OCI-LY1 (cell line): ENCODE measurements around the gene SSBP3.

ENCODE experiments used
- H2AFZ ChIP-seq: fragments of 200-600 bp; sonication (generic), shearing (Covaris generic); 2 replicates; pipeline ENCODE4 v1.6.0; 2014; ENCODE audit warnings: antibody characterized with exemption, mild to moderate bottlenecking, low read length
- H3F3A ChIP-seq: fragments of 200-600 bp; sonication (generic), shearing (Covaris generic); 2 replicates; pipeline ENCODE4 v1.6.0; 2014; ENCODE audit warnings: mild to moderate bottlenecking, antibody characterized with exemption, low read length, moderate library complexity; ENCODE audit not compliant: insufficient read depth
- H3K27ac ChIP-seq: fragments of 200-600 bp; sonication (generic); 2 replicates; pipeline ENCODE4 v1.5.1; 2014; ENCODE audit warnings: low read length, mixed run types, mild to moderate bottlenecking, low read depth; ENCODE audit not compliant: poor library complexity, severe bottlenecking
- H3K27me3 ChIP-seq: fragments of 200-600 bp; sonication (generic); 2 replicates; pipeline ENCODE4 v1.6.0; 2014; ENCODE audit warnings: antibody characterized with exemption, mild to moderate bottlenecking, low read length, moderate library complexity; ENCODE audit not compliant: insufficient read depth
- H3K36me3 ChIP-seq: fragments of 200-600 bp; sonication (generic); 2 replicates; pipeline ENCODE4 v1.6.1; 2014; ENCODE audit warnings: mild to moderate bottlenecking, antibody characterized with exemption, low read length, moderate library complexity, mixed read lengths; ENCODE audit not compliant: insufficient read depth
- H3K4me1 ChIP-seq: fragments of 200-600 bp; sonication (generic); 2 replicates; pipeline ENCODE4 v1.5.1; 2014; ENCODE audit warnings: mild to moderate bottlenecking, low read length, moderate library complexity; ENCODE audit not compliant: insufficient read depth, severe bottlenecking
- H3K4me2 ChIP-seq: fragments of 200-600 bp; sonication (generic), shearing (Covaris generic); 2 replicates; pipeline ENCODE4 v1.6.1; 2014; ENCODE audit warnings: low read length
- H3K4me3 ChIP-seq: fragments of 200-600 bp; sonication (generic); 2 replicates; pipeline ENCODE4 v1.5.1; 2014; ENCODE audit warnings: low read length, low read depth, mild to moderate bottlenecking, mixed read lengths; ENCODE audit not compliant: poor library complexity, severe bottlenecking
- H3K79me2 ChIP-seq: fragments of 200-600 bp; shearing (Covaris generic); 2 replicates; pipeline ENCODE4 v1.6.1; 2016; ENCODE audit warnings: mixed run types, low read length, mixed read lengths; ENCODE audit not compliant: insufficient read depth
- H3K9ac ChIP-seq: fragments of 200-600 bp; sonication (generic), shearing (Covaris generic); 2 replicates; pipeline ENCODE4 v1.6.1; 2014; ENCODE audit warnings: mild to moderate bottlenecking, low read length, mixed read lengths
- H3K9me2 ChIP-seq: fragments of 200-600 bp; sonication (generic), shearing (Covaris generic); 2 replicates; pipeline ENCODE4 v1.6.1; 2014; ENCODE audit warnings: low read depth, mild to moderate bottlenecking, low read length, mixed read lengths
- H3K9me3 ChIP-seq: fragments of 200-600 bp; shearing (Covaris generic); 2 replicates; pipeline ENCODE4 v1.6.1; 2014; ENCODE audit warnings: low read length, mixed read lengths
- H4K20me1 ChIP-seq: fragments of 200-600 bp; sonication (generic), shearing (Covaris generic); 2 replicates; pipeline ENCODE4 v1.6.0; 2016; ENCODE audit warnings: mild to moderate bottlenecking, low read length; ENCODE audit not compliant: insufficient read depth
- CTCF ChIP-seq: fragments of 200-600 bp; sonication (generic), shearing (Covaris generic); IDR thresholded peaks from 2 replicates; pipeline ENCODE4 v1.5.1; 2017; ENCODE audit warnings: mild to moderate bottlenecking, antibody characterized with exemption, low read length, moderate library complexity, mixed read lengths
- EZH2 ChIP-seq: fragments of 200-600 bp; sonication (generic), shearing (Covaris generic); IDR thresholded peaks from 2 replicates; pipeline ENCODE4 v1.8.0; 2017; ENCODE audit warnings: borderline replicate concordance, mixed run types, mild to moderate bottlenecking, antibody characterized with exemption, low read length, moderate library complexity, mixed read lengths

SSBP3 gene

GRCh38 chr1:54332781-54333585 lies 73.2 kb downstream of the SSBP3 start:
- H3K9ac ChIP-seq = no peak overlapping the region
- H2AFZ ChIP-seq = no peak overlapping the region
- TF ChIP-seq EZH2 = no peak
- no peak for TF ChIP-seq CTCF
- peaks cover 12% of the 10 kb centered on the region for H3K4me1 ChIP-seq
- no peaks in the 10 kb centered on the region for H3K9me2 ChIP-seq
- no peak overlapping the region for H3K4me2 ChIP-seq
- no peaks in the 10 kb centered on the region; the same call in 1 of the 2 replicates for H3K36me3 ChIP-seq
- H3K9me3 ChIP-seq = no peaks in the 10 kb centered on the region
- H3K27ac ChIP-seq = no peak overlapping the region
- H3K79me2 ChIP-seq = no peaks in the 10 kb centered on the region
- peaks cover 6% of the 10 kb centered on the region; the same call in 1 of the 2 replicates for H3K27me3 ChIP-seq
- H3K4me3 ChIP-seq = no peak overlapping the region
- H4K20me1 ChIP-seq = no peaks in the 10 kb centered on the region
- H3F3A ChIP-seq = no peaks in the 10 kb centered on the region

DNA sequence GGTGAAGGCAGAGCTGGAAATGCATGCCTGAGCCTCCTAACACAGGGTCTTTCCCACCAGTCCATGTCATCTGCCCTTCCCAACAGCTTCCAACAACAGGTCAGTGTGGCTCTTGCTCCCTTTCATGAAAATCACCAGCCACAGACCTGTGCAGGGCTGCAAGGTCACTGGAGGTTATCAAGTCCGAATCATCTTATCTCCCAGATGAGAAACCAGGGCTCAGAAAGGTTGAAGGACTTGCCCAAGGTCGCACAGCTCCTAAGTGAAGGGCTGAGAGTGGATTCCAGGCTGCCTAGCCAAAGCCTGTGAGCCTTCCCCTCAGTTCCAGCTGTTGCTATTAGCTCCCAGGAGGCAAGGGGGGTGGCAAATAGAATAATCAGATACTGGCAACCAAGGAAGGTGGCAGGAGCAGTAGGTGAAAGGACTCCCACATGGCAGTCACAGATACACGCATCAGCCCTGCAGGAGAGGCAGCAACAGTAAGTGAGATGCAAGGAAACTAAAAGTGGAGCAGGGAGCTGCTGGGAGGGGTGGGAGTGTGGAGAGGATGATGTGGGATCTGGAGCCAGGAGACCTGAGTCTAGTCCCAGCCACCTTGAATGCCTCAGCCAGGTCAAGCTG lies 74.2 kb downstream of the SSBP3 start:
- no peaks in the 10 kb centered on the region for H3K79me2 ChIP-seq
- no peaks in the 10 kb centered on the region; the same call in 1 of the 2 replicates for H3K36me3 ChIP-seq
- H3K9me2 ChIP-seq = no peaks in the 10 kb centered on the region
- no peaks in the 10 kb centered on the region for H3K9me3 ChIP-seq
- no peak overlapping the region for H3K27ac ChIP-seq
- no peak overlapping the region for H3K4me2 ChIP-seq
- H3K4me1 ChIP-seq = peaks cover 20% of the 10 kb centered on the region
- no peak overlapping the region for H3K9ac ChIP-seq
- no peaks in the 10 kb centered on the region for H3F3A ChIP-seq
- H4K20me1 ChIP-seq = no peaks in the 10 kb centered on the region
- H2AFZ ChIP-seq = no peak overlapping the region
- peaks cover 6% of the 10 kb centered on the region; the same call in 1 of the 2 replicates for H3K27me3 ChIP-seq
- TF ChIP-seq EZH2 = no peak
- TF ChIP-seq CTCF = no peak
- no peak overlapping the region for H3K4me3 ChIP-seq

GRCh38 chr1:54331091-54331772 lies 75.0 kb downstream of the SSBP3 start:
- TF ChIP-seq EZH2 (no peak), CTCF (no peak)
- no peaks in the 10 kb centered on the region for H3F3A ChIP-seq
- H3K27ac ChIP-seq = no peak overlapping the region
- H3K4me2 ChIP-seq = no peak overlapping the region
- H3K36me3 ChIP-seq = no peaks in the 10 kb centered on the region; the same call in 1 of the 2 replicates
- H2AFZ ChIP-seq = no peak overlapping the region
- H3K79me2 ChIP-seq = no peaks in the 10 kb centered on the region
- H3K9me2 ChIP-seq = no peaks in the 10 kb centered on the region
- H3K9ac ChIP-seq = no peak overlapping the region
- H3K4me3 ChIP-seq = no peak overlapping the region
- H3K4me1 ChIP-seq = peaks cover 20% of the 10 kb centered on the region
- H4K20me1 ChIP-seq = no peaks in the 10 kb centered on the region
- peaks cover 6% of the 10 kb centered on the region; the same call in 1 of the 2 replicates for H3K27me3 ChIP-seq
- no peaks in the 10 kb centered on the region for H3K9me3 ChIP-seq
